B cell (primary cell): ENCODE measurements around the gene CSMD2.

ENCODE experiments used
- EZH2 ChIP-seq: IDR thresholded peaks from 2 replicates; pipeline ENCODE4 v1.6.1; 2012; ENCODE audit warnings: borderline replicate concordance, low read depth, mild to moderate bottlenecking, moderate library complexity, low read length; ENCODE audit not compliant: insufficient read depth, poor library complexity, severe bottlenecking
- TF ChIP-seq, protein P1 (sequence below): fragments of 200-600 bp; IDR thresholded peaks from one replicate; pipeline ENCODE4 v1.8.0; 2022; ENCODE audit warnings: antibody characterized with exemption, mild to moderate bottlenecking

DNA sequence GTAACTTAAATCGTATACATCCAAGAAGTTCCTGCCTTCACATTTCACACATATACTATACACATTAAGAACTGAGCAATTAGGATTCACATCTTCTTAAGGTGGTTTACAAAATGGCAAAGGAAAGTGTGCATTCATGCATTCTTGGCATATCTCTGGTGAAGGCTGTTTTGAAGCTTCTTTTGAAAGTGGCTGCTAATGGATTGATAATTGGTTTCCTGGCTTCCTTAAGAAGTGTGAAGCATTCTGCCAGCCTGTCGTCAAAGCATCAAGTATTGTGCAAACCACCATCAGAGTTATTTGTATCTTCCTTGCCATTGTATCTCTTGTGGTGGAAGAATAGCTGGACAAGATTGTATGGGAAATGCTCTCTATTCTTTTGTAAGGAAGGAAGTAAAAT is 396.2 kb downstream of the CSMD2 start:
- TF ChIP-seq, protein P1, sequence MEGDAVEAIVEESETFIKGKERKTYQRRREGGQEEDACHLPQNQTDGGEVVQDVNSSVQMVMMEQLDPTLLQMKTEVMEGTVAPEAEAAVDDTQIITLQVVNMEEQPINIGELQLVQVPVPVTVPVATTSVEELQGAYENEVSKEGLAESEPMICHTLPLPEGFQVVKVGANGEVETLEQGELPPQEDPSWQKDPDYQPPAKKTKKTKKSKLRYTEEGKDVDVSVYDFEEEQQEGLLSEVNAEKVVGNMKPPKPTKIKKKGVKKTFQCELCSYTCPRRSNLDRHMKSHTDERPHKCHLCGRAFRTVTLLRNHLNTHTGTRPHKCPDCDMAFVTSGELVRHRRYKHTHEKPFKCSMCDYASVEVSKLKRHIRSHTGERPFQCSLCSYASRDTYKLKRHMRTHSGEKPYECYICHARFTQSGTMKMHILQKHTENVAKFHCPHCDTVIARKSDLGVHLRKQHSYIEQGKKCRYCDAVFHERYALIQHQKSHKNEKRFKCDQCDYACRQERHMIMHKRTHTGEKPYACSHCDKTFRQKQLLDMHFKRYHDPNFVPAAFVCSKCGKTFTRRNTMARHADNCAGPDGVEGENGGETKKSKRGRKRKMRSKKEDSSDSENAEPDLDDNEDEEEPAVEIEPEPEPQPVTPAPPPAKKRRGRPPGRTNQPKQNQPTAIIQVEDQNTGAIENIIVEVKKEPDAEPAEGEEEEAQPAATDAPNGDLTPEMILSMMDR = no peak
- no peak for TF ChIP-seq EZH2
